Neural cell (in vitro differentiated cells): ENCODE data around the gene ADAMTS17. TPM values are rescaled to one million over a fixed set of nuclear protein-coding genes. Genes with fewer than 3 reads are reported as not detected.

Source experiments
- H2AFZ ChIP-seq: fragments of 200-600, 300-800 bp; sonication (generic), shearing (Covaris generic); 2 replicates; pipeline ENCODE4 v1.6.0; 2014; ENCODE audit warnings: low read depth, mild to moderate bottlenecking, antibody characterized with exemption, low read length, moderate library complexity
- H3F3A ChIP-seq: fragments of 200-600 bp; shearing (Covaris generic); 2 replicates; pipeline ENCODE4 v1.6.1; 2016; ENCODE audit warnings: mild to moderate bottlenecking, moderate library complexity, mixed read lengths, antibody characterized with exemption, low read length; ENCODE audit not compliant: insufficient read depth, poor library complexity, severe bottlenecking
- H3K27ac ChIP-seq: fragments of 200-600, 300-800 bp; sonication (generic), shearing (Covaris generic); 2 replicates; pipeline ENCODE4 v1.5.1; 2014; ENCODE audit warnings: mild to moderate bottlenecking, low read length, moderate library complexity
- H3K27me3 ChIP-seq: fragments of 300-800, 200-600 bp; sonication (generic), shearing (Covaris generic); 2 replicates; pipeline ENCODE4 v1.6.0; 2014; ENCODE audit warnings: mild to moderate bottlenecking, low read depth, low read length, moderate library complexity; ENCODE audit not compliant: insufficient read depth
- H3K36me3 ChIP-seq: fragments of 300-800, 200-600 bp; sonication (generic), shearing (Covaris generic); 2 replicates; pipeline ENCODE4 v1.5.1; 2014; ENCODE audit warnings: mild to moderate bottlenecking, antibody characterized with exemption, low read length, moderate library complexity; ENCODE audit not compliant: insufficient read depth
- H3K4me2 ChIP-seq: fragments of 300-800, 200-600 bp; sonication (generic), shearing (Covaris generic); 2 replicates; pipeline ENCODE4 v1.6.0; 2014; ENCODE audit warnings: mild to moderate bottlenecking, low read length
- H3K4me3 ChIP-seq: fragments of 300-800, 200-600 bp; sonication (generic), shearing (Covaris generic); 2 replicates; pipeline ENCODE4 v1.5.1; 2014; ENCODE audit warnings: mild to moderate bottlenecking, low read length, moderate library complexity
- H3K79me2 ChIP-seq: fragments of 200-600 bp; shearing (Covaris generic); replicated peaks from 2 replicates; pipeline ENCODE4 v1.6.0; 2014; ENCODE audit warnings: mild to moderate bottlenecking, low read length, moderate library complexity; ENCODE audit not compliant: insufficient read depth
- H3K9ac ChIP-seq: fragments of 300-800, 200-600 bp; sonication (generic), shearing (Covaris generic); 2 replicates; pipeline ENCODE4 v1.6.1; 2016; ENCODE audit warnings: mild to moderate bottlenecking, low read length, mixed read lengths
- H3K9me2 ChIP-seq: fragments of 200-600 bp; shearing (Covaris generic); 2 replicates; pipeline ENCODE4 v1.6.1; 2016; ENCODE audit warnings: mild to moderate bottlenecking, low read length, mixed read lengths; ENCODE audit not compliant: insufficient read depth
- H3K9me3 ChIP-seq: fragments of 200-600, 300-800 bp; sonication (generic), shearing (Covaris generic); 2 replicates; pipeline ENCODE4 v1.6.1; 2016; ENCODE audit warnings: mild to moderate bottlenecking, mixed run types, low read length, moderate library complexity, mixed read lengths
- H4K20me1 ChIP-seq: fragments of 200-600 bp; shearing (Covaris generic); 2 replicates; pipeline ENCODE4 v1.6.1; 2016; ENCODE audit warnings: mild to moderate bottlenecking, mixed run types; ENCODE audit not compliant: insufficient read depth
- EP300 ChIP-seq: fragments of 450-650 bp; conservative IDR thresholded peaks from 2 replicates; pipeline ENCODE4 v1.6.1; 2014; ENCODE audit warnings: antibody characterized with exemption, mild to moderate bottlenecking, moderate library complexity; ENCODE audit not compliant: poor library complexity, severe bottlenecking
- EZH2 ChIP-seq: fragments of 200-600, 300-800 bp; shearing (Covaris generic), sonication (generic); IDR thresholded peaks from 2 replicates; pipeline ENCODE4 v1.6.1; 2014; ENCODE audit warnings: antibody characterized with exemption, low read length, borderline replicate concordance, mild to moderate bottlenecking; ENCODE audit not compliant: insufficient read depth, poor library complexity, severe bottlenecking
- MXI1 ChIP-seq: fragments of 450-650 bp; conservative IDR thresholded peaks from 2 replicates; pipeline ENCODE4 v1.6.1; 2014; ENCODE audit warnings: antibody characterized with exemption, mild to moderate bottlenecking; ENCODE audit not compliant: poor library complexity, severe bottlenecking
- POLR2AphosphoS5 ChIP-seq: IDR thresholded peaks from 2 replicates; pipeline ENCODE4 v1.6.1; 2012
- RAD21 ChIP-seq: fragments of 450-650 bp; conservative IDR thresholded peaks from 2 replicates; pipeline ENCODE4 v1.6.1; 2014; ENCODE audit warnings: antibody characterized with exemption, mild to moderate bottlenecking, moderate library complexity
- SMC3 ChIP-seq: fragments of 450-650 bp; conservative IDR thresholded peaks from 2 replicates; pipeline ENCODE4 v1.6.1; 2014; ENCODE audit warnings: antibody characterized with exemption, mild to moderate bottlenecking, moderate library complexity; ENCODE audit not compliant: poor library complexity
- TAF1 ChIP-seq: IDR thresholded peaks from 2 replicates; pipeline ENCODE4 v1.6.1; 2012; ENCODE audit warnings: low read depth
- polyA plus RNA-seq: library from polyadenylated mRNA; depleted of rRNA; stranded (reverse); fragments of >200 nt; gene quantifications from 2 replicates; pipeline ENCODE4 v1.2.3, GENCODE V29; 2014
- TF ChIP-seq, protein P1 (sequence below): fragments of 450-650 bp; IDR thresholded peaks from 2 replicates; pipeline ENCODE4 v1.5.1; 2014; ENCODE audit warnings: antibody characterized with exemption, mild to moderate bottlenecking, moderate library complexity; ENCODE audit not compliant: poor library complexity, severe bottlenecking
- TF ChIP-seq, protein P2 (sequence below): IDR thresholded peaks from 2 replicates; pipeline ENCODE4 v1.6.1; 2012; ENCODE audit warnings: borderline replicate concordance

The ADAMTS17 gene
- polyA plus RNA-seq, 1 donor from 2014 or later, result 0.04 TPM

DNA sequence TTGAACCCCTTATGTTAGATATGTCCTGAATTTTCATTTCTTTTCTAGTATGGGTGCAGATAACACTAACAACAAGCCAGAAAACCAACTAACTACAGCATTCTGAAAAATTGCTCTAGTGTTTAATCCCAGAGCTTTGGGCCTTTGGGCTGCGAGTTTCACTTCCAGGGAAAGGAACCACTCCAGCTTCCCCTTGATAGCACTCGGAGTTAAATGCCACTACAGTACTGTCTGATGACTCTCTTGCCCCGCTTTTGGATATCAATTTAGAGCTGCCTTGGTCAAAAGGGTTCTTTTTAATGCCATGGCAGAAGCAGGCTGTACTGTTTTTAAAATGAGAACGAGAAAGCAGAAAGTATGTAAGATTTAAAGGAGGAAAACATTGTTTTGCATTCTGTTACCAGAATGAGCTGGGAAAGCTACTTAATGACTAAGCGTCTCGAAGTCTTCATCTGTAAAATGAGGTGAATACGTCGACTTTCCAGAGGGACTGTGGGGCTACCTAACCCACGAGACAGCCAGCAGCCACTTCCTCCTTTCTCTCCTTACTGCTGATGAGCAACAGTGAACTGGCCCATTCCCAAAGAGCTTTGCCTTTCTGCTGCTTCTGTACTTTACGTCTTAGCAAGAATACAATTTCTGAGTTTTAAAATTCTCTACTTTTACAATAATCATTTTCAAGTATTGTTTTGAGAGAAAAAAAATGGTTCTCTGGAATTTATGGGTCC is 309.3 kb downstream of the ADAMTS17 start:
- Histone ChIP-seq H3K9ac (no peak overlapping the region), H3K27ac (no peak overlapping the region)

DNA sequence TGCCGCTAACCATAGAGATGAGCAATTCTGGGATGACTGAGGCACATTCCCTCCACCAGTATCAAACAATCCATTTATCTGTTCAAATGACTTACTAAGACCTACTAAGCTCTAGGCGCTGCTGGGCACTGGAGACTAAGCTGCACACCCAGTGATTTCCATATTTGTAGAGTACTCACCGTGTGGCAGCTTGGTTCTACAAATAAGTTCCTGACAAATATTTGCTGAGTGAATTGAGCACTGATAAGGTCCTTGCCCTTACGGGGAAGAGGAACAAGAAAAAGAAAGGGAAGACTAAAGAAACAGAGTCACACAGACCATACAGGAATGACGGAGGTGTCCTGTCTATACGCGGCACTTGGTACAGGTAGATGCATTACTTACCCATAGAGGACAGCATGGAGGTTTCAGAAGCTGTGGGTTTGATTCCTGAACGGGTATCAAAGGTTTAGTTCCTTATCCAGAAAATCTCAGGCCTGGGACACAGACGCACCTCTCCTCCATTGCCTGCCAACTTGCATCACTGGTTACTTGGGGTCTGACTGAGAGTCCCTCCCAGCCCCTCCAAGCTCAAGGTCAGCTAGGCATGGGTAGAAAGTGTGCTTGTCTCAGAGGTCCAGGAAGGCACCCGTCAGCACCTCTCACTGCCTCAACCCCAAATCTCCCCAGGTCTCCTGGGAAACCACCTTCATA is 310.0 kb downstream of the ADAMTS17 start:
- no peaks in the 10 kb centered on the region for H3K9me2 ChIP-seq
- TF ChIP-seq, protein P1, sequence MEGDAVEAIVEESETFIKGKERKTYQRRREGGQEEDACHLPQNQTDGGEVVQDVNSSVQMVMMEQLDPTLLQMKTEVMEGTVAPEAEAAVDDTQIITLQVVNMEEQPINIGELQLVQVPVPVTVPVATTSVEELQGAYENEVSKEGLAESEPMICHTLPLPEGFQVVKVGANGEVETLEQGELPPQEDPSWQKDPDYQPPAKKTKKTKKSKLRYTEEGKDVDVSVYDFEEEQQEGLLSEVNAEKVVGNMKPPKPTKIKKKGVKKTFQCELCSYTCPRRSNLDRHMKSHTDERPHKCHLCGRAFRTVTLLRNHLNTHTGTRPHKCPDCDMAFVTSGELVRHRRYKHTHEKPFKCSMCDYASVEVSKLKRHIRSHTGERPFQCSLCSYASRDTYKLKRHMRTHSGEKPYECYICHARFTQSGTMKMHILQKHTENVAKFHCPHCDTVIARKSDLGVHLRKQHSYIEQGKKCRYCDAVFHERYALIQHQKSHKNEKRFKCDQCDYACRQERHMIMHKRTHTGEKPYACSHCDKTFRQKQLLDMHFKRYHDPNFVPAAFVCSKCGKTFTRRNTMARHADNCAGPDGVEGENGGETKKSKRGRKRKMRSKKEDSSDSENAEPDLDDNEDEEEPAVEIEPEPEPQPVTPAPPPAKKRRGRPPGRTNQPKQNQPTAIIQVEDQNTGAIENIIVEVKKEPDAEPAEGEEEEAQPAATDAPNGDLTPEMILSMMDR, result no peak
- TF ChIP-seq EP300 (no peak), RAD21 (no peak), POLR2AphosphoS5 (no peak), SMC3 (no peak), TAF1 (no peak), MXI1 (no peak)
- TF ChIP-seq, protein P2, sequence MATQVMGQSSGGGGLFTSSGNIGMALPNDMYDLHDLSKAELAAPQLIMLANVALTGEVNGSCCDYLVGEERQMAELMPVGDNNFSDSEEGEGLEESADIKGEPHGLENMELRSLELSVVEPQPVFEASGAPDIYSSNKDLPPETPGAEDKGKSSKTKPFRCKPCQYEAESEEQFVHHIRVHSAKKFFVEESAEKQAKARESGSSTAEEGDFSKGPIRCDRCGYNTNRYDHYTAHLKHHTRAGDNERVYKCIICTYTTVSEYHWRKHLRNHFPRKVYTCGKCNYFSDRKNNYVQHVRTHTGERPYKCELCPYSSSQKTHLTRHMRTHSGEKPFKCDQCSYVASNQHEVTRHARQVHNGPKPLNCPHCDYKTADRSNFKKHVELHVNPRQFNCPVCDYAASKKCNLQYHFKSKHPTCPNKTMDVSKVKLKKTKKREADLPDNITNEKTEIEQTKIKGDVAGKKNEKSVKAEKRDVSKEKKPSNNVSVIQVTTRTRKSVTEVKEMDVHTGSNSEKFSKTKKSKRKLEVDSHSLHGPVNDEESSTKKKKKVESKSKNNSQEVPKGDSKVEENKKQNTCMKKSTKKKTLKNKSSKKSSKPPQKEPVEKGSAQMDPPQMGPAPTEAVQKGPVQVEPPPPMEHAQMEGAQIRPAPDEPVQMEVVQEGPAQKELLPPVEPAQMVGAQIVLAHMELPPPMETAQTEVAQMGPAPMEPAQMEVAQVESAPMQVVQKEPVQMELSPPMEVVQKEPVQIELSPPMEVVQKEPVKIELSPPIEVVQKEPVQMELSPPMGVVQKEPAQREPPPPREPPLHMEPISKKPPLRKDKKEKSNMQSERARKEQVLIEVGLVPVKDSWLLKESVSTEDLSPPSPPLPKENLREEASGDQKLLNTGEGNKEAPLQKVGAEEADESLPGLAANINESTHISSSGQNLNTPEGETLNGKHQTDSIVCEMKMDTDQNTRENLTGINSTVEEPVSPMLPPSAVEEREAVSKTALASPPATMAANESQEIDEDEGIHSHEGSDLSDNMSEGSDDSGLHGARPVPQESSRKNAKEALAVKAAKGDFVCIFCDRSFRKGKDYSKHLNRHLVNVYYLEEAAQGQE, result no peak

More for the DNA sequence above, 309.3 kb downstream of the ADAMTS17 start:
- no peaks in the 10 kb centered on the region for H3K79me2 ChIP-seq
- H3K9me3 ChIP-seq, result peaks cover 3% of the 10 kb centered on the region
- H3K36me3 ChIP-seq, result no peaks in the 10 kb centered on the region
- H3K9me2 ChIP-seq, result no peaks in the 10 kb centered on the region
- no peaks in the 10 kb centered on the region for H4K20me1 ChIP-seq
- no peak overlapping the region for H3K4me2 ChIP-seq
- H2AFZ ChIP-seq, result no peak overlapping the region
- H3F3A ChIP-seq, result no peaks in the 10 kb centered on the region
- TF ChIP-seq, protein P2, result no peak
- TF ChIP-seq SMC3, result no peak
- no peak for TF ChIP-seq POLR2AphosphoS5
- no peak for TF ChIP-seq EZH2
- TF ChIP-seq RAD21, result no peak
- no peak for TF ChIP-seq EP300
- no peak for TF ChIP-seq MXI1
- TF ChIP-seq, protein P1, result no peak
- TF ChIP-seq TAF1, result no peak
- H3K4me3 ChIP-seq, result no peak overlapping the region
- no peaks in the 10 kb centered on the region for H3K27me3 ChIP-seq

More for the DNA sequence above, 310.0 kb downstream of the ADAMTS17 start:
- Histone ChIP-seq H3K27me3 (no peaks in the 10 kb centered on the region), H3K79me2 (no peaks in the 10 kb centered on the region), H3K36me3 (no peaks in the 10 kb centered on the region), H3K9me3 (peaks cover 3% of the 10 kb centered on the region), H4K20me1 (no peaks in the 10 kb centered on the region), H3K9ac (no peak overlapping the region), H3K27ac (no peak overlapping the region), H3K4me2 (no peak overlapping the region), H3F3A (no peaks in the 10 kb centered on the region), H2AFZ (no peak overlapping the region), H3K4me3 (no peak overlapping the region)
